GM10847 (cell line): ENCODE results near the gene MISP.

Source experiments
- POLR2A ChIP-seq: IDR thresholded peaks from 2 replicates; pipeline ENCODE4 v1.6.1; 2011; ENCODE audit not compliant: insufficient read length; ENCODE audit errors: extremely low read depth

Gene MISP

DNA sequence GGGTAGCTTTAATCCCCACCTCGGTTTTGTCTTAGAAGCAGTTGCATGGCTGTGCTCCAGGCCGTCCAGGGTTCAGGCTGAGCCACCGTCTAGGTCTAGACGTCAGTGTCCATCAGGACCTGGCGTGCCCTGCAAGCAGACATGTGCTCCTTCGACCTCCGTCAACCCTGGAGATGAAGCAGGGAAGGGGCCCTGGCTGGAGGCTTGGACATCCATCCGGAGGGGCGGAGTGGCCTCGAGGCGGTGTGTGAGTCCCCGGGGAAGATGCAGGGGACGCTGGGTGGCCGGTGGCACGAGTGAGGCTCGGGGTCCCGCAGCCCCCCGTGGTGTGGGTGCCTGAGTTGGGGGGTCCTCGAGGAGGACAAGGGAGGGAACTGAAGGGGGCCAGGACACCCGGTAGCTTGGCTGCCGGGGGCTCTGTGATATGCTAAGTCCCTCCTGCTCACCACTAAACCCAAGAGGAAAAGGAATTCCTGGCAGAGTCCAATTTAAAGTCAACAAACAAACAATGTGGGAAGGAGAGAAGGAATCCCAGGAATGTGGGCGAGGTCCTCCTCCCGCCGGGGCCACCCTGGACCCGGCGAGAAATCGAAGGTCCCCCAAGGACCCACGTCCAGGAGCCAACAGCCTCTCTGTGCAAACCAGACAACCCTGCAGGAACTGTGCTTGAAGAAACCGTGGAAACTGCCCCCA is 31.4 kb downstream of the MISP start:
- no peak for TF ChIP-seq POLR2A

DNA sequence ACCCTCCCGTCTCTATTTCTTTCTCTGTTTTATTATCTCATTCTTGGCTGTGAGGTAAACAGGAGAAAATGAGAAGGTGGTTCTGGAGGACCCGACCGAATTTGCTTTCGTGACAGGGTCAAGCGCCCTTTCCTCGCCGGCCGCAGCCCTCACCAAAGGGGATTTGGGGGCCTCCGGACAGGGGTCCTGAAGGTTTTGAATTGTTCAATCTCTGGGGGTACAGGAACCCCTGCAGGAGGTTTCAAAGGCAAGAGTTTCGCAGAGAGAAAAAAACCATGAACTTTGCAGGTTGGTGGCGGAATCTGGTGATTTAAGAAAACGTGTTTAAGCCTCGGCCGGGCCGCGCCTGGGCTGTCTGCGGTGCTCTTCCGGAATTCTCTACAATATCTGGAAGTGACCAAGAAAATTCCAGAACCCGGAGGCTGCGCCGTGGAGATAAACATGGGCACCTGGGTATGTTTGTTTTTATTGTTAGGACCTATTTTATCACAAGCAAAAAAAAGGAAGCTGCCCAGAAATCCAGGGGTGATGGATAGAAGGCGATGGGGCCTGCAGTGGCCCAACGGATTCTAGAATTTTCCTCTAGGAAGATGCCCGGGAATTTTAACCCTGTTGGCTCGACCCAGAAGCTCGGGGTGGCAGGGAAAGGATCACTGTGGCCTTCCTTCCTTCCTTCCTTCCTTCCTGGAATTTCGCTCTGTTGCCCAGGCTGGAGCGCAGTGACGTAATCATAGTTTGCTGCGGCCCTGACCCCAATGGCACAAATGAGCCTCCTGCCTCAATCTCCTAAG is 32.2 kb downstream of the MISP start:
- no peak for TF ChIP-seq POLR2A

DNA sequence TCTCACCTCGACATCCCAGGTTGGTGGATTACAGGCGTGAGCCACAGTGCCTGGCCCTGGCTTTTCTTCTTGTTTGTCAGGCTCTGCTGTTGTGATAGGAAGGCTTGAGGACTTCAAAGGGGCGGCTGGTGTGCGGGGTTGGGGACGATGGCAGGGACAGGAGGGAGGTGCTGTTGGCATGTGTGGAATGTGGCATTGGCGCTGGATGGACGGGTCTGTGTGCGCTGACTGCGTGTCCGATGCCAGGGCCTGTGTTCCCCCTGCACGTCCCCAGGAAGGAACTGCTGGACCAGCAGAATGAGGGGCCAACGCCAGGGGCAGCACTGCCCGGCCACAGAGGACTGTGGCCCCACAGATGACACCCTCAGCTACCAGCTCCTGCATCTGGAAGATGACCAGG is 33.6 kb downstream of the MISP start:
- TF ChIP-seq POLR2A: no peak

DNA sequence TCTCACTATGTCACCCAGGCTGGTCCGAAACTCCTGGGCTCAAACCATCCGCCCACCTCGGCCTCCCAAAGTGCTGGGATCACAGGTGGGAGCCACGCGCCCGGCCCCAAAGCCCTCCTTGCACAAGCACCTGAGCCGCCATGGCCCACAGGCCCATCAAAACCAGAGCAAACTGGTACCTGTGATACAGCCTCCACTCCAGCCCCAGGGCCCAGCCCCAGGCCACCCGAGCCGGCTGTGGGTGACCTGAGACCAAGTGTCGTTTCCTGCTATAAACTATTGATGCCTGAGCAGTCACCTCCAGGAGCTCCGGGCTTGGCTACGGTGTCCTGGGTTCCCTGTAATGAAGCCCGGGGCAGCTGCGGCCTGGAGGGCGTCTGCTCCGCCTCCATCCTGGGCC is 36.6 kb downstream of the MISP start:
- no peak for TF ChIP-seq POLR2A

DNA sequence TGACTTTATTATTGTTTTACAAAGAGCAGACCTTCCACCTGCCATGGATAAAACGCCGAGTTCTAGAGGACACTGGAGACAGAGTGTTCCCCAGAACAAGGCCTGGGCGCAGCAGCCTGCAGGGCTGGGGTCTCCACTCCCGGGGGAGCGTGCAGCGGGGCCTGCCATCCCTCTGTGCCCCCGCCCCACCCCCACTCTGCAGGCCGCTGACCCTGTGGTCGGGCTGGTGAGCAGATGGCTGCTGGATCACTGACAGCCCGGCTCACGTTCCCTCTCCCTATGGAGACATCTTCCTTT is 37.7 kb downstream of the MISP start:
- TF ChIP-seq POLR2A: no peak

DNA sequence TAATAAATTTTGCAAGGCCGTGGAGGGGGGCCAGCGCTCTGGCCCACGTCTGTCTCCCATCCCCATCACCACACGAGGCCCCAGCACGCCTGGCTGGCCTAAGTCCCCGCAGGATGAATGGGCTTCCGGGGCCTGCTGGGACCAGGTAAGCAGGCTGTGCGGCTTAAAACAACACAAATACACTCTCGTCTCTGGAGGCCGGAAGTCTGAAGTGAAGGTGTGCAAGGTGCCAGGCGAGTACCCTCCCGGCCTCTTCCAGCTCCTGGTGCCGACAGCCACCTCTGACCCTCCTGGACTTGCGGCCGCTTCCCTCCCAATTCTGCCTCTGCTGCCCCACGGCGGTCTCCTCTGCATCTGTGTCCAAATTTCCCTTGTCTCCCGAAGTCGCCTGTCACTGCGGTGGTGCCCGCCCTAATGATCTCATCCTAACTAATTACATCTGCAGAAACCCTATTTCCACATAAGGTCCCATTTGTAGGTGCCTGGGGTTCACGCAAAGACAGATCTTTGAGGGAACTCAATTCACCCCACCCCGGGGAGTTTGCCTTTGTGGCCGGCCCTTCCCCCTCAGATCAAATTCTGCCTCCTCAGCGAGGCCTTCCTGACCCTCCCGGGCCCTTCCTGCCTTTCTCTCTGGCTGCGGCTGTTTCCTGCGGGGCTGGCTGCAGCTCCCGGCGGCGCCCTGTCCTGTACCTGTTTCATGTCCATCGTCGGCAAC is 38.2 kb downstream of the MISP start:
- TF ChIP-seq POLR2A: no peak

DNA sequence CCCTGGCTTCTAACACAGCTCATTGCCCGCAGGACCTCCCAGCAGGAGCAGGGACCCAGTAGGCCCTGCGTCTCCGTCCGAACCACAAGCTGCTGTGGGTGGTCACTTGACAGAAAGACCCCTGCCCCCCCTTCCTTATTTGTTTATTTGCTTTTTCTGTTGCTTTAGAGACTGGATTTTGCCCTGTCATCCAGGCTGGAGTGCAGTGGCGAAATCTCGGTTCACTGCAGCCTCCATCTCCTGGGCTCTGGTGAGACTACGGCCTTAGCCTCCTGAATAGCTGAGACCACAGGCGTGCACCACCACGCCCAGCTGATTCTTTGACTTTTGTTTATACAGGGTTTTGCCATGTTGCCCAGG is 38.8 kb downstream of the MISP start:
- TF ChIP-seq POLR2A: no peak

DNA sequence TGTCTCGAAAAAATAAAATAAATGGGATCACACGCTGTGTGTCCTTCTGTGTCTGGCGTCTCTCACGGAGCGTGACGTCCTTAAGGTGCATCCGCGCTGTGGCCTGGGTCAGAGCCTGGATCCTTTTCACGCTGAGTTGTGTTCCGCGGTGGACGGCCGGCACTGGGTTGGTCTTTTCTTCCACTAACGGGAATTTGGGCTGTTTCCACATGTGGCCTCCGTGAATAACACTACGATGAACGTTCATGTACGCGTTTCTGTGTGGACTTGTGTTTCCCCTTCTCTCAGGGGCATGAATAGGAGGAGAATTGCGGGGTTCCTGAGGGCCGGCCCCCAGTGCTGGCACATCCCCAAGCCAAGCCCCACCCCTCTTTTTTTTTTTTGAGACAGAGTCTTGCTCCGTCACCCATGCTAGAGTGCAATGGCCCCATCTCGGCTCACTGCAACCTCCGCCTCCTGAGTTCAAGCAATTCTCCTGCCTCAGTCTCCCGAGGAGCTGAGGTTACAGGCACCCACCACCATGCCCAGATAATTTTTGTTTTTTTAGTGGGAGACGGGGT is 40.2 kb downstream of the MISP start:
- TF ChIP-seq POLR2A: no peak

DNA sequence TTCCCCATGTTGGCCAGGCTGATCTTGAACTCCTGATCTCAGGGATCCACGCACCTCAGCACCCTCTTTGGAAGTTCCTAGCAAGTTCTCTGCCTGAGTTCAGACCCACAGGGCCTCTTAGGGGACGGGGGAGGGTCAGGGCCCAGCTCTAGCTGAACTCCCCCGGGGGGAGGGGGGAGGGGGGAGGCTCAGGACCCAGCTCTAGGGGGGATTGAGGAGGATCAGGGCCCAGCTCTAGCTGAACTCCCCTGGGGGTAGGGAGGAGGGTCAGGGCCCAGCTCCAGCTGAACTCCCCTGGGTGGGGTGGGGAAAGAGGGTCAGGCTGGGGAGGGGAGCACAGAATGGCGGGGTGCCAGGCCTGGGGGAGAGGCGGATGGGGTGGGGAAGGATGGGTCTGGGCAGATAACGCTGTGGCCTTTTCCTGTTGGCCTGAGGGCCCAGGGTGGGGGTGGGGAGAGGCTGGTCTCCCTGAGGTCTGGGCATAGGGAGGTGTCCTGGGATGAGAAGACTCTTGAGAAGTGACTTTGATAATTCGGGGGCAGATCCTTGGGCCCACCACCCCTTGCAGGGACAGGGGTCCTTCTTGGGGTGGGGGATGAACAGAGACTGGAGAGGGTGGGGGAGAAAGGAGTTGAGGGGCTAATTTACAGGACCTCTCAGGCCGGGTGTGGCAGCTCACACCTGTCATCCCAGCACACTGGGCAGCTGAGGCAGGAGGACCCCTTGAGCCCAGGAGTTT is 40.8 kb downstream of the MISP start:
- TF ChIP-seq POLR2A: no peak

DNA sequence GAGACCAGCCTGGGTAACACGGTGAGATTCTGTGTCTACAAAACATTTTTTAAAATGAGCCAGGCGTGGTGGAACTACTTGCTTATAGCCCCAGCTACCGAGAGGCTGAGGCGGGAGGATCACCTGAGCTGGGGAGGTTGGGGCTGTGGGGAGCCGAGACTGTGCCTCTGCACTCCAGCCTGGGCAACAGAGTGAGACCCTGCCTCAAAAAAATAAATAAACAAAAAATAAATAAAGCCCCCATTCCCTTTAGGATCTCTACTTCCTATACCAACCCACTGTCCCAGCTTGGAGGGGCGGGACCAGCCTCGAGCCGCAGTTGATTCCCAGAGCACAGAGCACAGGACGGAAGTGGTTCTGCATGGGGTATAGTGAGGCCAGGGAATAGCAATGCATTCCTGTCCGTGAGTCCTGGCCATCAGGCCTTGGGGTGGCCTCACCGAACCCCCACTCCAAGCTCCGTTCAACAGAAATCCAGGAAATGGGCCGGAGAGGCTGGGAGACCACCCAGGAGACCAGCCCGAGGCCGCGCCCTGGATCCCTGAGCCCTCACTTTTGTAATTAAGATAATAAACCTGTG is 41.5 kb downstream of the MISP start:
- no peak for TF ChIP-seq POLR2A

DNA sequence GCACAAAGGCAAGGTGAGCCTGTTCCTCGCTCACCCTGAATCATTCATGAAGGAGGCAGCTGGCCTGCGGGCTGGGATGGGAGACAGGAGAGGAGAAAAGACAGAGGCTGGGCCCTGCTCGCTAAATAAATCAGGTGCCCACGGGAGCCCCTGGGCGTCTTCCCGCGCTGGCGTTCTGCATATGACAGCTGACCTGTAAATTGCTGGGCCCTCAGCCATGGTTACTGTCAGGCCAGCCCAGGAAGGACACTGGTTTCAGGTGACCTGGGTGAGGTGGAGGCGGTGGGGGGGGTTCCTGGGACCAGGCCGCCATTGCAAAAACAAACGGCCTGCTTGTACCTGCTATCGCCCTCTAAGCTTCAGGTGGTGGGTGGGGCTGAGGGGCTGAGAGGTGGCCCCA is 42.9 kb downstream of the MISP start:
- TF ChIP-seq POLR2A: no peak

DNA sequence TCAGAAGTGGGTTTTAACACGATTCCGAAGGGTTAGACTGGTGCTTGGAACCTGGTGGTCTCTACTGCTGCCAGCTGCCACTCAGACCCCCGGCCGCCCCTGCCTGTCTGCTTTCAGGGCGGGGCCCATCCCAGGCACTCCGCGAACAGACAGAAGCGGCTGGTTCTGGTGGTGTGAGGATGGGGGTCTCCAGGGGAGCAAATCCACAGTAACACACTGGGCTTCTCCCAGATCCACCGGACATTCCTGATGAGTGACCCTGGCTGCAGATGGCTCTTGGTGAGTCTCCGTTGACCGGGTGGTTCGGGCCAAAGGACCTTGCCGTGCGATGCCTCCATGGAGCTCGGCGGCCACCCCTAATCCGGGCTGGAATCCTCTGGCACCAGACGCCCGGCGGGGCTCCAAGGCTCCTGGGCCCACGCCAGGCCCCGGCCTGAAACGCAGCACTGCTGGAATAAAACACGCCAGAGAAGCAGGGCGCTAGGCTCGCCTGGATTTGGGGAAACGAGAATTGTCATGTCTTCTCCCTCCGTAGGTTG is 44.2 kb downstream of the MISP start:
- no peak for TF ChIP-seq POLR2A

DNA sequence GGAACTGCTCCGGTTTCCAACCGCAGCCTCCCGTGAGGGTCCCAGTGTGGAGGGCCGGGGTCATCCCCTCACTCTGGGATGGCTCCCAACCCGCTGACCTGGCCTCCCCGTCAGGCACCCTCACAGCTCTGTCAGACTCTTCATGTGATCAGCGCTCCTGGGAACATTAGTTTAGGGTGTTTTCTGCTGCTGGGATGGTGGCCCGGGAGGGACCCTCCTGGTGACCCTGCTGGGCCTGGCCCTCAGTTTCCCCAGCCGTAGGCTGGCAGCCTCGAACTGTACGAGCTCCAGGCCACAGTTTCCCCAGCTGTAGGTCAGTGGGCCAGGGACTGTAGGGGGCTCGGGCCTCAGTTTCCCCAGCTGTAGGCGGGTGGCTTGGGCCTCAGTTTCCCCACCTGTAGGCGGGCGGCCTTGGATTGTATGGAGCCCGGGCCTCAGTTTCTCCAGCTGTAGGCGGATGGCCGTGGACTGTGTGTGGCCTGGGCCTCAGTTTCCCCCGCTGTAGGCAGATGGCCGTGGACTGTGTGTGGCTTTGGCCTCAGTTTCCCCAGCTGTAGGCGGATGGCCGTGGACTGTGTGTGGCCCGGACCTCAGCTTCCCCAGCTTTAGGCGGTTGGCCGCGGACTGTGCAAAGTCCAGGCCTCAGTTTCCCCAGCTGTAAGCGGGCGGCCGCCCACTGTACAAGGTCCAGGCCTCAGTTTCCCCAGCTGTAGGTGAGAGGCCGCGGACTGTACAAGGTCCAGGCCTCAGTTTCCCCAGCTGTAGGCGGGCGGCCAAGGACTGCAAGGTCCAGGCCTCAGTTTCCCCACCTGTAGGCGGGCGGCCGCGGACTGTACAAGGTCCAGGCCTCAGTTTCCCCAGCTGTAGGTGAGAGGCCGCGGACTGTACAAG is 45.0 kb downstream of the MISP start:
- no peak for TF ChIP-seq POLR2A
